ENCODE measurements around the gene NCOA7. TPM values are rescaled to one million over a fixed set of nuclear protein-coding genes. Genes with fewer than 3 reads are reported as not detected.
A peak's percentile ranks its signal among the peaks of the same experiment; 100 is the strongest.

NCOA7 gene
- total RNA-seq, 4 donors from 2014 or later = 18.1 to 31.4 (median 26.7) TPM

GRCh38 chr6:125940247-125941041 lies 149.7 kb downstream of the NCOA7 start:
- no peaks in the 10 kb centered on the region for H3K9me3 ChIP-seq
- no peak overlapping the region for H3K27ac ChIP-seq
- TF ChIP-seq POLR2A (IDR thresholded peaks at IDR 0.05) (no peak), POLR2AphosphoS5 (IDR thresholded peaks at IDR 0.05) (no peak), CTCF (IDR thresholded peaks at IDR 0.05) (no peak), EP300 (IDR thresholded peaks at IDR 0.05) (no peak)
- no peaks in the 10 kb centered on the region for H3K36me3 ChIP-seq
- 43 to 46% methylated on average over 4 to 5 of the region's 5 CpGs for WGBS, 2 donors (ENCODE audit: low coverage in 1 of 2)
- no peak for ATAC-seq
- no peaks in the 10 kb centered on the region for H3K4me1 ChIP-seq
- no peaks in the 10 kb centered on the region for H3K27me3 ChIP-seq
- no peak overlapping the region for H3K4me3 ChIP-seq

GRCh38 chr6:125942672-125943527 lies 152.1 kb downstream of the NCOA7 start:
- Histone ChIP-seq H3K36me3 (no peaks in the 10 kb centered on the region), H3K4me1 (peaks cover 0 to 3% (median 0%) of the 10 kb centered on the region in 3 donors), H3K27ac (no peak overlapping the region), H3K27me3 (no peaks in the 10 kb centered on the region), H3K4me3 (no peak overlapping the region), H3K9me3 (no peaks in the 10 kb centered on the region)
- ATAC-seq = no peak
- TF ChIP-seq CTCF (IDR thresholded peaks at IDR 0.05) (no peak), POLR2AphosphoS5 (IDR thresholded peaks at IDR 0.05) (no peak), EP300 (IDR thresholded peaks at IDR 0.05) (no peak), POLR2A (IDR thresholded peaks at IDR 0.05) (no peak)
- 87 to 95% methylated on average over 10 of the region's 10 CpGs for WGBS, 2 donors (ENCODE audit: low coverage in 1 of 2)

GRCh38 chr6:125943528-125944433 lies 153.0 kb downstream of the NCOA7 start:
- ATAC-seq = no peak
- H3K4me1 ChIP-seq = peaks cover 0 to 3% (median 0%) of the 10 kb centered on the region in 3 donors
- H3K27me3 ChIP-seq = no peaks in the 10 kb centered on the region
- 73 to 74% methylated on average over 4 of the region's 4 CpGs for WGBS, 2 donors (ENCODE audit: low coverage in 1 of 2)
- peak overlapping the region in 3 of 4 donors; percentile 19 to 39 (median 28) for H3K27ac ChIP-seq
- TF ChIP-seq POLR2A (IDR thresholded peaks at IDR 0.05) (no peak), EP300 (IDR thresholded peaks at IDR 0.05) (no peak), POLR2AphosphoS5 (IDR thresholded peaks at IDR 0.05) (no peak)
- no peaks in the 10 kb centered on the region for H3K9me3 ChIP-seq
- no peaks in the 10 kb centered on the region for H3K36me3 ChIP-seq
- H3K4me3 ChIP-seq = no peak overlapping the region

- peak overlapping the region in 3 of 4 donors; percentile 19 to 39 (median 28) for H3K27ac ChIP-seq
- H3K4me3 ChIP-seq = no peak overlapping the region
- no peak for TF ChIP-seq EP300 (IDR thresholded peaks at IDR 0.05)
- no peak for TF ChIP-seq POLR2A (IDR thresholded peaks at IDR 0.05)
- no peak for TF ChIP-seq CTCF (IDR thresholded peaks at IDR 0.05)
- no peak for TF ChIP-seq POLR2AphosphoS5 (IDR thresholded peaks at IDR 0.05)
- peak; percentile 61 for ATAC-seq
- no peaks in the 10 kb centered on the region for H3K36me3 ChIP-seq
- H3K9me3 ChIP-seq = no peaks in the 10 kb centered on the region
- H3K27me3 ChIP-seq = peaks cover under 1% of the 10 kb centered on the region
- 25 to 41% methylated on average over 5 of the region's 5 CpGs for WGBS, 2 donors (ENCODE audit: low coverage in 1 of 2)
- H3K4me1 ChIP-seq = peaks cover 0 to 3% (median 0%) of the 10 kb centered on the region in 3 donors
Measured at GRCh38 chr6:125944434-125944816, 153.7 kb downstream of the NCOA7 start.
